ENCODE measurements around the gene LRMDA. TPM values are rescaled to one million over a fixed set of nuclear protein-coding genes. Genes with fewer than 3 reads are reported as not detected.

Gene LRMDA
- total and polyA plus RNA-seq, 2 of the 8 experiments (the other 6 are each of a cell fraction or from before 2014, with no cell fraction given): 0.86 to 2.8 TPM

DNA sequence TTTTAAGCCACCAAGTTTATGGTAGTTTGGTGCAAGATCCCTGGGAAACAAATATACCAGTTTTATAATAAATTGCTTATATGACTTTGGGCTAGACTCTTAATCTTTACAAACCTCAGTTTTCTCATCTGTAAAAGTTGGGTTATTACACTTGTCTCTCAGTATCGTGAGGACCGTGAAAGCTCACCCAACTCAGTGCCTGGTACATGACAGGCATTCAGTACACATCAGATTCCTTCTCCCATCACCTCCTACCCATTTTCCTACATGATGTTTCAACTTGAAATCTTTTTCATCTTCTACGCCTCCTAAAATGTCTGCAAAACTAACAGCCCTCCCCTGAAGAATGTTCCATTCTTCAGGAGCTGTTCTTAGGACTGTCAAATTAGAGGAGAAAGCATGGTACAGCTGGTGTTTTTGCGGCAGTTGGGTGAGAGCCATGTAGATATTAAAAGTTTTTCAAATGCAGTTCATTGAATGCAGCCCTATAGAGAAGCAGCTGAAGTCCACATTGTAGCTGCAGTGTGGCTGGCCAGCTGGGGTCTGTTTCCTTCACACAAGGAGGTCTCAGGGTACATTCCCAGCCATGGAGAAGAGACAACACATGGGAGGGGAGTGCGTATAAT, 812.8 kb downstream of the LRMDA start:
- Histone ChIP-seq H3K14ac (ENCODE audit: insufficient read length) (no peak overlapping the region), H3K18ac (ENCODE audit: extremely low read depth, low read length) (no peak overlapping the region), H2BK15ac (ENCODE audit: low read length) (no peak overlapping the region), H3K56ac (replicated peaks; ENCODE audit: insufficient read length, low read depth, low read length) (no peak overlapping the region), H2AK5ac (ENCODE audit: low read depth, low read length) (no peak overlapping the region), H2BK12ac (ENCODE audit: low read depth, low read length) (no peak overlapping the region), H3K79me2 (ENCODE audit: control insufficient read depth in 1 of 2, insufficient read depth in 2 of 2, low read length in 2 of 2) (no peaks in the 10 kb centered on the region), H3K27me3 (replicated peaks in 1 of 4; ENCODE audit: control insufficient read depth in 3 of 4, extremely low read depth in 1 of 4, insufficient read depth in 3 of 4, low read length in 3 of 4) (peaks cover 0 to 2% (median 0%) of the 10 kb centered on the region in 4 experiments; a peak in 1 of 7 replicates), H3K4me2 (ENCODE audit: insufficient read depth in 1 of 2, low read depth in 2 of 2, low read length in 2 of 2) (no peak overlapping the region), H4K8ac (ENCODE audit: extremely low read depth, insufficient read depth, low read length) (no peak overlapping the region), H3K4me1 (replicated peaks in 1 of 4; ENCODE audit: control insufficient read depth in 3 of 4, insufficient read depth in 4 of 4, low read length in 3 of 4) (no peaks in the 10 kb centered on the region), H4K5ac (ENCODE audit: insufficient read length, low read depth, low read length) (no peak overlapping the region), H3K27ac (ENCODE audit: low read depth, low read length) (no peak overlapping the region), H3K9me3 (ENCODE audit: insufficient read depth in 2 of 2, low read depth in 1 of 2, low read length in 1 of 2) (no peaks in the 10 kb centered on the region), H2BK20ac (ENCODE audit: low read length) (no peak overlapping the region), H3K9ac (replicated peaks in 1 of 4; ENCODE audit: extremely low read depth in 1 of 4, low read depth in 3 of 4, low read length in 3 of 4) (no peak overlapping the region), H4K20me1 (replicated peaks in 1 of 2; ENCODE audit: control insufficient read depth in 1 of 2, insufficient read depth in 2 of 2, low read length in 2 of 2) (no peaks in the 10 kb centered on the region), H3K23me2 (ENCODE audit: low read depth, low read length) (no peaks in the 10 kb centered on the region; the same call in 1 of the 2 replicates), H3K4ac (replicated peaks; ENCODE audit: insufficient read length, low read depth, low read length) (no peak overlapping the region), H3K36me3 (ENCODE audit: control insufficient read depth in 2 of 4, insufficient read depth in 4 of 4, low read length in 3 of 4) (no peaks in the 10 kb centered on the region), H2AFZ (ENCODE audit: low read length) (no peak overlapping the region), H3K79me1 (ENCODE audit: low read depth, low read length) (no peaks in the 10 kb centered on the region), H4K91ac (replicated peaks; ENCODE audit: insufficient read length, low read length) (no peak overlapping the region), H3K4me3 (ENCODE audit: extremely low read depth in 1 of 4, insufficient read depth in 2 of 4, low read depth in 3 of 4, low read length in 4 of 4) (no peak overlapping the region), H3K23ac (ENCODE audit: insufficient read length) (no peak overlapping the region), H2BK5ac (ENCODE audit: low read depth, low read length) (no peak overlapping the region), H2BK120ac (replicated peaks; ENCODE audit: low read depth, low read length) (no peak overlapping the region)
- CTCF ChIA-PET (ENCODE audit: partially characterized antibody): interaction anchor here (0.6 to 1.9 kb wide), 4 partner anchors 12 to 59 kb away, joined by 3 to 5 read pairs (median 4); no protein-coding TSS in a partner anchor
- FAIRE-seq (no peak), DNase-seq (ENCODE audit: low read depth in 1 of 2, low spot score in 2 of 2) (no peak)
- 89% methylated on average over 5 of the region's 5 CpGs; no CpG with 5 or more reads in 1 of the 2 experiments for WGBS, 2 experiments (ENCODE audit: extremely low coverage in 1 of 2, insufficient coverage in 1 of 2, insufficient read length in 1 of 2, insufficient replicate concordance in 2 of 2, low coverage in 1 of 2, low lambda C conversion rate in 2 of 2, missing lambda C conversion rate in 1 of 2)
- POLR2A ChIA-PET (ENCODE audit: partially characterized antibody): no interaction called here
- TF ChIP-seq JUN (IDR thresholded peaks at IDR 0.05; ENCODE audit: low read depth, low read length): no peak
- no peak for TF ChIP-seq CHD2 (IDR thresholded peaks at IDR 0.05; ENCODE audit: low read length)
- no peak for TF ChIP-seq SP1 (IDR thresholded peaks at IDR 0.05; ENCODE audit: low read depth, low read length)
- no peak for TF ChIP-seq SAP30 (IDR thresholded peaks at IDR 0.05; ENCODE audit: insufficient read depth, insufficient replicate concordance, low read length)
- TF ChIP-seq, protein P1, sequence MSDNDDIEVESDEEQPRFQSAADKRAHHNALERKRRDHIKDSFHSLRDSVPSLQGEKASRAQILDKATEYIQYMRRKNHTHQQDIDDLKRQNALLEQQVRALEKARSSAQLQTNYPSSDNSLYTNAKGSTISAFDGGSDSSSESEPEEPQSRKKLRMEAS (IDR thresholded peaks at IDR 0.05): no peak
- no peak for TF ChIP-seq TBP (IDR thresholded peaks at IDR 0.05; ENCODE audit: low read depth, low read length)
- TF ChIP-seq YY1 (IDR thresholded peaks at IDR 0.05; ENCODE audit: low read depth, low read length): no peak
- TF ChIP-seq RBBP5 (IDR thresholded peaks at IDR 0.05; ENCODE audit: borderline replicate concordance, low read depth, low read length): no peak
- TF ChIP-seq SP2 (IDR thresholded peaks at IDR 0.05; ENCODE audit: low read length): no peak
- TF ChIP-seq, protein P2, sequence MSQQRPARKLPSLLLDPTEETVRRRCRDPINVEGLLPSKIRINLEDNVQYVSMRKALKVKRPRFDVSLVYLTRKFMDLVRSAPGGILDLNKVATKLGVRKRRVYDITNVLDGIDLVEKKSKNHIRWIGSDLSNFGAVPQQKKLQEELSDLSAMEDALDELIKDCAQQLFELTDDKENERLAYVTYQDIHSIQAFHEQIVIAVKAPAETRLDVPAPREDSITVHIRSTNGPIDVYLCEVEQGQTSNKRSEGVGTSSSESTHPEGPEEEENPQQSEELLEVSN (IDR thresholded peaks at IDR 0.05): no peak
- TF ChIP-seq TEAD4 (IDR thresholded peaks at IDR 0.05; ENCODE audit: low read depth, low read length): no peak
- no peak for TF ChIP-seq ZNF274 (IDR thresholded peaks at IDR 0.05; ENCODE audit: borderline replicate concordance, extremely low read depth, low read length)
- TF ChIP-seq CTBP2 (IDR thresholded peaks at IDR 0.05; ENCODE audit: borderline replicate concordance, insufficient read depth, insufficient read length, low read length): no peak
